Ovary (tissue), 9 donors: ENCODE results near the gene MAN1A1. TPM values are rescaled to one million over a fixed set of nuclear protein-coding genes. Genes with fewer than 3 reads are reported as not detected.
"Not testable (repeated sequence)": the region's sequence is repeated elsewhere in the genome, so short reads cannot be mapped to it uniquely, and the experiment has no call there.

Source experiments
- DNase-seq, 5 donors: peaks; one replicate each; pipeline ENCODE4 v3.0.0-alpha.2; 2019 to 2020
- H3K27ac ChIP-seq, 2 donors: fragments of 200-600 bp; one replicate each; pipeline versions ENCODE4 v1.5.1 to v1.8.0; 2019 to 2022
- H3K27me3 ChIP-seq: fragments of 200-600 bp; one replicate; pipeline ENCODE4 v1.8.0; 2022
- H3K36me3 ChIP-seq: fragments of 200-600 bp; sonication (generic); one replicate; pipeline ENCODE4 v1.5.1; 2019
- H3K4me1 ChIP-seq: one replicate; pipeline ENCODE4 v1.8.1; 2013; ENCODE audit warnings: mild to moderate bottlenecking, moderate library complexity; ENCODE audit not compliant: insufficient read depth
- H3K4me3 ChIP-seq: fragments of 200-600 bp; sonication (generic); one replicate; pipeline ENCODE4 v1.5.1; 2017
- H3K9me3 ChIP-seq, 2 donors: fragments of 200-600 bp in 1 of 2; sonication (generic) in 1 of 2; one replicate each; pipeline versions ENCODE4 v1.5.1 to v1.8.1; 2013 to 2019; ENCODE audit warnings: mild to moderate bottlenecking in 1 of 2, moderate library complexity in 1 of 2
- EP300 ChIP-seq: sonication (generic); formaldehyde crosslinking; IDR thresholded peaks from one replicate; pipeline ENCODE4 v1.6.1; 2017; ENCODE audit warnings: antibody characterized with exemption
- POLR2A ChIP-seq: fragments of 450-650 bp; IDR thresholded peaks from one replicate; pipeline ENCODE4 v1.6.1; 2017; ENCODE audit warnings: antibody characterized with exemption, mild to moderate bottlenecking, moderate library complexity
- WGBS, 3 donors: extraction: QIAGEN DNeasy Blood & Tissue Kit in 1 of 3; methylation state at CpG; one replicate each; pipeline versions ENCODE4 v1.1.5 to v1.1.7; 2013 to 2017; 5-methylcytosine and 5-hydroxymethylcytosine counted together
- intact Hi-C, 4 donors: fragments of 100-400 bp; cut with DNase I; formaldehyde crosslinking; loops; one replicate each; pipeline versions ENCODE4 v1.11.0 to v1.15.1; 2022 to 2023
- polyA plus RNA-seq, 2 donors: library from polyadenylated mRNA; stranded (reverse); fragments of 200-250 nt in 1 of 2; fragments of 350-450 nt in 1 of 2; fragmentation: Illumina TruSeq in 1 of 2; extraction: RNeasy Lipid Tissue Mini Kit (QIAGEN cat#74804) in 1 of 2; gene quantifications; one replicate each; pipeline ENCODE4 v1.2.3, GENCODE V29; 2013 to 2014
- total RNA-seq, 7 donors: library from RNA; depleted of rRNA in 2 of 7; stranded (reverse); fragments of >200 nt in 2 of 7; fragmentation: NEBNext Ultra II Directional in 3 of 7; extraction: Animal tissue kit (Norgen Biotek cat#: 25700) in 3 of 7; gene quantifications; one replicate each; pipeline versions ENCODE4 v1.1.0 to v1.2.4, GENCODE V29; 2016 to 2023
- TF ChIP-seq, protein P1 (sequence below), 3 donors: fragments of 450-650 bp in 2 of 3; fragments of 200-600 bp in 1 of 3; IDR thresholded peaks; one replicate each; pipeline versions ENCODE4 v1.5.1 to v1.8.0; 2016 to 2022; ENCODE audit warnings: antibody characterized with exemption in 3 of 3, mild to moderate bottlenecking in 1 of 3
- donor health status: DM: no; HTN: no; CAD: no; lungs with moderate emphysema.
- donor health status: DM: no; HTN: no; CAD: no.
- donor health status: Bipolar disorder and iron deficiency.
- donor health status: DM: yes; HTN: yes; CAD: no.
- donor health status: DM: no; HTN: no; CAD: no.
- donor health status: DM: yes; HTN: yes; CAD: no.

The MAN1A1 gene
- total and polyA plus RNA-seq, 9 donors: 22.1 to 49.6 (median 31.8) TPM

DNA sequence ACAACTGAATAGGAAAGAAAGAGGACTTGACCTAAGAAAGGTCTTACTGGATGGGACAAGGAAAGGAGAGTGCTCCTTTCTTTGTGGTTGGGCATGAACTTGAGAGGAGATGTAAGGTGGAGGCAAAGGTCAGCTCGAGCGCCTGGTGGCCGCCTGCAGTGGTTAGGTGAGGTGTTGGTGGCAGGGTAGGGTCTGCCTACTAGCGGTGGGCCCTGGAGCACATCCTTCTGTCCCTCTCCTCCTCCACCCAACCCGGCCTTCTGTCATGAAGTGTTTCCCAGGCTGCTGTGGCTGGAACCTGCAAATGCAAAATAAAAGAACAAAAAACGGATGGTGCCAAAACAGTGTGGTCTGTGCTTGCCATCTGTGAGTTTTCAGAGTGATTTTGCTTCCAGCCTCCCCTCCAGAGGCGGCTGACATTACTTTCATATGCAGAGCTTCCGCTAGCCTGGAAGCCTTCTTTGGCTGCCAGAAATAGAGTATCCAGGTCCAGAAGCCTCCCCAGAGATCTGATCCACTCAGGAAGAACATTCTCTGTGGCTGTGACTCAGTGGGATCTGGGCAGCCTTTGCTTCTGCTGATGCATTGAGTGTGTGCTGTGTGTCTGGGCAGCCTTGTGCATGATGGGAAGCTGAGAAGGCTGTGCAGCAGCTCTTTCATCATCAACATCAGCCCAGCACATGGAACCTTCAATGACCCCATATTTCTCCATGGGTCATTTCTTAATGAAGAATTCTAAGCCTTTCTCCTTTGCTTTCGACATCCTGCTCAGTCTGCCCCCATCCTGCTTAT, 191.3 kb downstream of the MAN1A1 start:
- H3K36me3 ChIP-seq: no peaks in the 10 kb centered on the region
- peak in 1 of 5 donors; percentile 31 for DNase-seq
- TF ChIP-seq POLR2A (no peak), EP300 (no peak)
- TF ChIP-seq, protein P1, sequence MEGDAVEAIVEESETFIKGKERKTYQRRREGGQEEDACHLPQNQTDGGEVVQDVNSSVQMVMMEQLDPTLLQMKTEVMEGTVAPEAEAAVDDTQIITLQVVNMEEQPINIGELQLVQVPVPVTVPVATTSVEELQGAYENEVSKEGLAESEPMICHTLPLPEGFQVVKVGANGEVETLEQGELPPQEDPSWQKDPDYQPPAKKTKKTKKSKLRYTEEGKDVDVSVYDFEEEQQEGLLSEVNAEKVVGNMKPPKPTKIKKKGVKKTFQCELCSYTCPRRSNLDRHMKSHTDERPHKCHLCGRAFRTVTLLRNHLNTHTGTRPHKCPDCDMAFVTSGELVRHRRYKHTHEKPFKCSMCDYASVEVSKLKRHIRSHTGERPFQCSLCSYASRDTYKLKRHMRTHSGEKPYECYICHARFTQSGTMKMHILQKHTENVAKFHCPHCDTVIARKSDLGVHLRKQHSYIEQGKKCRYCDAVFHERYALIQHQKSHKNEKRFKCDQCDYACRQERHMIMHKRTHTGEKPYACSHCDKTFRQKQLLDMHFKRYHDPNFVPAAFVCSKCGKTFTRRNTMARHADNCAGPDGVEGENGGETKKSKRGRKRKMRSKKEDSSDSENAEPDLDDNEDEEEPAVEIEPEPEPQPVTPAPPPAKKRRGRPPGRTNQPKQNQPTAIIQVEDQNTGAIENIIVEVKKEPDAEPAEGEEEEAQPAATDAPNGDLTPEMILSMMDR (IDR thresholded peaks at IDR 0.05): no peak
- no peaks in the 10 kb centered on the region for H3K4me1 ChIP-seq
- H3K27ac ChIP-seq: no peak overlapping the region
- intact Hi-C loops: no loop called here
- H3K27me3 ChIP-seq: no peaks in the 10 kb centered on the region
- no peaks in the 10 kb centered on the region for H3K9me3 ChIP-seq
- no peak overlapping the region for H3K4me3 ChIP-seq
- WGBS, 3 donors: 75 to 84% (median 77%) methylated on average over 9 of the region's 9 CpGs

DNA sequence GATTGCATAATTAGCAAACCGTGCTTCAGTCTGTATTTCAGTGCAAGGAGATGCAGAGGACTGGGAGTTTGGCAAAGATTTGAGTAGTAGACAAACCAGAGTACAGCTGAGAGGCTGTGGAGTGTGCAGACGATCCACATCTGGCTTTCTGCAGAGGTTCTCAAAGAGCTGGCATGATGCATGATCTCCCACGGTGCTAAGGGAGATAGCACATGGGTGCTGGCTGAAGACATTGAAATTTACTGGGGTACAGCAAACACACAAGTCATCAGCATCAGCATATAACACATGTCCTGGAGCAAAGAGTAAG, 192.1 kb downstream of the MAN1A1 start:
- intact Hi-C loops: no loop called here
- H3K9me3 ChIP-seq: no peaks in the 10 kb centered on the region
- H3K4me3 ChIP-seq: no peak overlapping the region
- H3K27me3 ChIP-seq: no peaks in the 10 kb centered on the region
- H3K27ac ChIP-seq: no peak overlapping the region
- no peak for DNase-seq
- H3K4me1 ChIP-seq: no peaks in the 10 kb centered on the region
- TF ChIP-seq, protein P1 (IDR thresholded peaks at IDR 0.05): no peak
- no peak for TF ChIP-seq POLR2A
- TF ChIP-seq EP300: no peak
- 29 to 33% (median 31%) methylated on average over 3 of the region's 3 CpGs for WGBS, 3 donors
- H3K36me3 ChIP-seq: no peaks in the 10 kb centered on the region

DNA sequence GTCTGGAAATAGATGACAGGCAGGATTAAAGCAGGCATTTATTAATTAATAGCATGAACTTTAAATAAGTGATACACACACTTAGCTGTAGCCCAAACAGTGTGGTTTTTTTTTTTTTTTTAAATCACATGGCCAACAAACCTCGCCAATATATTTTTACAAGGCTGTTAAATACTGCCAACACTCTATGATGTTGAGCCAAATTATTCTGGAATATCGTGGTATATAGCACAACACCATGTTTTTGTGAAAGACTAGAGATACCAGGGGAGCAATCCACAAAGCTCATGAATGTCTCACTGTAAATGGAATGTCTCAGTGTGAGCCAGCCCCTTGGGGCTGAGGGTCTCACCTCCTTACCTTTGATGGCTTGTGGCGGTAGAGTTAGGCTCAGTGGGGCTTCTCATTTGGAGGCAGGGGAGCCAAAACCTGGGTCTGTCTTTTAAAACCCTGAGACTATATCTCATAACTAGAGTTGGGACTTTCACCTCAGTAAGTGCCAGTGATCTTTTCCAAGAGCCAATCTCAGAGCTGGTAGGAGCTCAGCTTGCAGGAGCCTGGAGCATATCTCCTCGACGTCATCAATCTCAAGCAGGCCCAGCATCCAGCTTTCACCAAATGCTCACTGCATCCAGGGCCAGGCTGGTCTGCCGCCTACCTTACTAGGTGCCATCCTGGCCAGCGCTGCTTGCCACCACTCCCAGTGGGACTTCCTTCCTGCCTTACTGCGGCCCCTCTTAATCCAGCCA, 192.6 kb downstream of the MAN1A1 start:
- intact Hi-C loops: no loop called here
- WGBS, 3 donors: 50 to 61% (median 56%) methylated on average over 8 of the region's 8 CpGs
- Histone ChIP-seq H3K9me3 (no peaks in the 10 kb centered on the region), H3K36me3 (no peaks in the 10 kb centered on the region), H3K27ac (no peak overlapping the region), H3K4me3 (no peak overlapping the region), H3K4me1 (no peaks in the 10 kb centered on the region), H3K27me3 (no peaks in the 10 kb centered on the region)
- TF ChIP-seq, protein P1 (IDR thresholded peaks at IDR 0.05): no peak
- TF ChIP-seq EP300 (no peak), POLR2A (no peak)
- no peak for DNase-seq

DNA sequence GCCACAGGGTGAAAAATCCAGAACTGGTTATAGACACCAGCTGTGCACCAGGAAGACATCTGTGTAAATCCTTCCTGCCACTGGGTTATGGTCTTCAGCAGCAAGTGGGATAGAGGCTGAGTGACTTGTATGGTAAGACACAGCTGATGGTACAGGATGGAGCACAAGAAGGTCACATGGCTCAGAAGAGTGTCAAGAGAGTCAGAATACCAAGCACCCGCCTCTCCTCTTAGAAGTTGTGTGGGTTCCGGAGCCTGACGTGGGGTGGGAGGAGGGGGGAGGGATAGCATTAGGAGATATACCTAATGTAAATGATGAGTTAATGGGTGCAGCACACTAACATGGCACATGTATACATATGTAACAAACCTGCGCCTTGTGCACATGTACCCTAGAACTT, 193.5 kb downstream of the MAN1A1 start:
- DNase-seq, intact Hi-C loops, H3K27me3 ChIP-seq, H3K9me3 ChIP-seq, H3K36me3 ChIP-seq, H3K4me1 ChIP-seq, H3K4me3 ChIP-seq, H3K27ac ChIP-seq: not testable (repeated sequence)
- WGBS, 3 donors: 91 to 93% (median 92%) methylated on average over 4 of the region's 4 CpGs

DNA sequence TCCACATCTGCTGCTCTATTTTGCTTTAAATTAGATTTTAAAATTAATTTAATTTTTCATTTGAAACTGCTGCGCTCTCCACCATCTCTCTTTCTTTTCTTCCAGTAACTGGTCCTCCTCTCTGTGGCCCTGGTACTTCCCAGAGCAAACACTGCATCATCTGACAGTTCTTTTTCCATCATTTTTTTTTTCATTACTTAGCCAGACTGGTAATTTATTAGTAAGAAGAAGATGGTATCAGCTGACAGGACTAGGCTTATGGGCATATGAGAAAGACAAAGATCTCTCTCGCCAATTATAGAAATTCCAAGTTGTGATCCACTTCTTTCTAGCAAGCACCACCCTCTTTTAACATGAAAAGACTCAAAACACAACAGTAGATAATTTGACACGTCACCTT, 197.4 kb downstream of the MAN1A1 start:
- Histone ChIP-seq H3K27me3 (no peaks in the 10 kb centered on the region), H3K27ac (no peak overlapping the region), H3K36me3 (no peaks in the 10 kb centered on the region), H3K9me3 (no peaks in the 10 kb centered on the region), H3K4me3 (no peak overlapping the region), H3K4me1 (peaks cover 2% of the 10 kb centered on the region)
- 61 to 96% (median 92%) methylated on average over 3 of the region's 3 CpGs for WGBS, 3 donors
- TF ChIP-seq, protein P1 (IDR thresholded peaks at IDR 0.05): no peak
- intact Hi-C loops: no loop called here
- no peak for DNase-seq
